ENCODE data around the gene TMEM174. TPM values are rescaled to one million over a fixed set of nuclear protein-coding genes. Genes with fewer than 3 reads are reported as not detected.
"Not testable (repeated sequence)": the region's sequence is repeated elsewhere in the genome, so short reads cannot be mapped to it uniquely, and the experiment has no call there.

TMEM174 gene
- total RNA-seq, 2 donors from 2014 or later = not detected

GRCh38 chr5:73215531-73215890 lies 42.5 kb downstream of the TMEM174 start:
- no peaks in the 10 kb centered on the region for H3K36me3 ChIP-seq

GRCh38 chr5:73215891-73216610 lies 43.1 kb downstream of the TMEM174 start:
- no peaks in the 10 kb centered on the region for H3K9me3 ChIP-seq
- H3K4me1 ChIP-seq (ENCODE audit: control insufficient read depth in 1 of 2, low read depth in 2 of 2) = peaks cover 0 to 7% of the 10 kb centered on the region in 2 donors
- H3K27ac ChIP-seq = peak overlapping the region in 1 of 2 donors; percentile 29
- peak overlapping the region; percentile 68 for H3K4me3 ChIP-seq
- TF ChIP-seq CTCF (IDR thresholded peaks at IDR 0.05) = peak; percentile 93
- ATAC-seq (ENCODE audit: insufficient number of reproducible peaks, low FRiP score, low read depth) = peak; percentile 86
- peak; percentile 13 for DNase-seq (ENCODE audit: low spot score)
- no peaks in the 10 kb centered on the region for H3K27me3 ChIP-seq (replicated peaks; ENCODE audit: insufficient read depth)
- no peaks in the 10 kb centered on the region for H3K36me3 ChIP-seq

More at GRCh38 chr5:73215531-73215890, 42.5 kb downstream of the TMEM174 start:
- Histone ChIP-seq H3K27ac (no peak overlapping the region), H3K4me1 (ENCODE audit: control insufficient read depth in 1 of 2, low read depth in 2 of 2) (peaks cover 0 to 7% of the 10 kb centered on the region in 2 donors), H3K27me3 (replicated peaks; ENCODE audit: insufficient read depth) (no peaks in the 10 kb centered on the region), H3K9me3 (no peaks in the 10 kb centered on the region), H3K4me3 (peak overlapping the region; percentile 68)
- ATAC-seq (ENCODE audit: insufficient number of reproducible peaks, low FRiP score, low read depth) = no peak
- no peak for DNase-seq (ENCODE audit: low spot score)
- no peak for TF ChIP-seq CTCF (IDR thresholded peaks at IDR 0.05)

- Histone ChIP-seq H3K4me3 (no peak overlapping the region), H3K27me3 (replicated peaks; ENCODE audit: insufficient read depth) (no peaks in the 10 kb centered on the region), H3K36me3 (no peaks in the 10 kb centered on the region), H3K9me3 (no peaks in the 10 kb centered on the region), H3K27ac (no peak overlapping the region), H3K4me1 (ENCODE audit: control insufficient read depth in 1 of 2, low read depth in 2 of 2) (peaks cover 0 to 7% of the 10 kb centered on the region in 2 donors)
- ATAC-seq (ENCODE audit: insufficient number of reproducible peaks, low FRiP score, low read depth) (no peak), DNase-seq (ENCODE audit: low spot score) (no peak)
- TF ChIP-seq CTCF (IDR thresholded peaks at IDR 0.05) = peak; percentile 19
Measured at GRCh38 chr5:73218552-73219171, 45.7 kb downstream of the TMEM174 start.

- H3K9me3 ChIP-seq; ATAC-seq (ENCODE audit: insufficient number of reproducible peaks, low FRiP score, low read depth); H3K36me3 ChIP-seq; H3K27ac ChIP-seq; H3K4me3 ChIP-seq; H3K27me3 ChIP-seq (replicated peaks; ENCODE audit: insufficient read depth); H3K4me1 ChIP-seq (ENCODE audit: control insufficient read depth in 1 of 2, low read depth in 2 of 2); DNase-seq (ENCODE audit: low spot score): not testable (repeated sequence)
Measured at GRCh38 chr5:73219336-73219735, 46.3 kb downstream of the TMEM174 start.

- TF ChIP-seq CTCF (IDR thresholded peaks at IDR 0.05) = no peak
- H3K4me3 ChIP-seq = no peak overlapping the region
- H3K27me3 ChIP-seq (replicated peaks; ENCODE audit: insufficient read depth) = no peaks in the 10 kb centered on the region
- no peaks in the 10 kb centered on the region for H3K4me1 ChIP-seq (ENCODE audit: control insufficient read depth in 1 of 2, low read depth in 2 of 2)
- ATAC-seq (ENCODE audit: insufficient number of reproducible peaks, low FRiP score, low read depth) (no peak), DNase-seq (ENCODE audit: low spot score) (no peak)
- no peak overlapping the region for H3K27ac ChIP-seq
- no peaks in the 10 kb centered on the region for H3K36me3 ChIP-seq
- no peaks in the 10 kb centered on the region for H3K9me3 ChIP-seq
Measured at GRCh38 chr5:73221161-73221560, 48.2 kb downstream of the TMEM174 start.
